GM12878 (cell line): ENCODE results near the gene PPP4R4.

Experiments
- BCL11A ChIP-seq: IDR thresholded peaks from 2 replicates; pipeline ENCODE4 v1.6.1; 2011; ENCODE audit warnings: low read depth, low read length
- EZH2 ChIP-seq: IDR thresholded peaks from 2 replicates; pipeline ENCODE4 v1.6.1; 2012; ENCODE audit warnings: low read depth, mild to moderate bottlenecking, control low read depth, inconsistent platforms, low read length, borderline replicate concordance; ENCODE audit not compliant: control insufficient read depth
- RELB ChIP-seq: fragments of 450-650 bp; IDR thresholded peaks from 2 replicates; pipeline ENCODE4 v1.6.1; 2017; ENCODE audit warnings: low read depth, mild to moderate bottlenecking, moderate library complexity
- TF ChIP-seq, protein P1 (sequence below): fragments of 450-650 bp; IDR thresholded peaks from 2 replicates; pipeline ENCODE4 v1.6.1; 2017; ENCODE audit warnings: antibody characterized with exemption, mild to moderate bottlenecking, moderate library complexity

- TF ChIP-seq, protein P1, sequence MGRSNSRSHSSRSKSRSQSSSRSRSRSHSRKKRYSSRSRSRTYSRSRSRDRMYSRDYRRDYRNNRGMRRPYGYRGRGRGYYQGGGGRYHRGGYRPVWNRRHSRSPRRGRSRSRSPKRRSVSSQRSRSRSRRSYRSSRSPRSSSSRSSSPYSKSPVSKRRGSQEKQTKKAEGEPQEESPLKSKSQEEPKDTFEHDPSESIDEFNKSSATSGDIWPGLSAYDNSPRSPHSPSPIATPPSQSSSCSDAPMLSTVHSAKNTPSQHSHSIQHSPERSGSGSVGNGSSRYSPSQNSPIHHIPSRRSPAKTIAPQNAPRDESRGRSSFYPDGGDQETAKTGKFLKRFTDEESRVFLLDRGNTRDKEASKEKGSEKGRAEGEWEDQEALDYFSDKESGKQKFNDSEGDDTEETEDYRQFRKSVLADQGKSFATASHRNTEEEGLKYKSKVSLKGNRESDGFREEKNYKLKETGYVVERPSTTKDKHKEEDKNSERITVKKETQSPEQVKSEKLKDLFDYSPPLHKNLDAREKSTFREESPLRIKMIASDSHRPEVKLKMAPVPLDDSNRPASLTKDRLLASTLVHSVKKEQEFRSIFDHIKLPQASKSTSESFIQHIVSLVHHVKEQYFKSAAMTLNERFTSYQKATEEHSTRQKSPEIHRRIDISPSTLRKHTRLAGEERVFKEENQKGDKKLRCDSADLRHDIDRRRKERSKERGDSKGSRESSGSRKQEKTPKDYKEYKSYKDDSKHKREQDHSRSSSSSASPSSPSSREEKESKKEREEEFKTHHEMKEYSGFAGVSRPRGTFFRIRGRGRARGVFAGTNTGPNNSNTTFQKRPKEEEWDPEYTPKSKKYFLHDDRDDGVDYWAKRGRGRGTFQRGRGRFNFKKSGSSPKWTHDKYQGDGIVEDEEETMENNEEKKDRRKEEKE: no peak
- TF ChIP-seq BCL11A (no peak), EZH2 (no peak), RELB (no peak)
These were observed 135.6 kb downstream of the PPP4R4 start for GRCh38 chr14:94309721-94310120.
